K562 (cell line): Measurements from ENCODE around the gene LRRC51. TPM values are rescaled to one million over a fixed set of nuclear protein-coding genes. Genes with fewer than 3 reads are reported as not detected.

Source experiments
- ARID1B ChIP-seq: fragments of 450-650 bp; IDR thresholded peaks from 2 replicates; pipeline ENCODE4 v1.6.1; 2016; ENCODE audit warnings: antibody characterized with exemption, mild to moderate bottlenecking, inconsistent platforms
- CREM ChIP-seq: IDR thresholded peaks from 2 replicates; pipeline ENCODE4 v1.6.1; 2014; ENCODE audit warnings: antibody characterized with exemption, low read depth
- ELF2 ChIP-seq: fragments of 250-450 bp; sonication (Bioruptor Pico); IDR thresholded peaks from 2 replicates; pipeline ENCODE4 v1.5.0; 2021; ENCODE audit warnings: mild to moderate bottlenecking
- EP300 ChIP-seq: IDR thresholded peaks from 2 replicates; pipeline ENCODE4 v1.6.1; 2012; ENCODE audit warnings: low read length, improper control_type of control experiment
- ETV5 ChIP-seq: sonication (generic); formaldehyde crosslinking; IDR thresholded peaks from 2 replicates; pipeline ENCODE4 v1.4.0; 2020; ENCODE audit warnings: low read depth, mild to moderate bottlenecking, missing genetic modification reagents
- GATAD2B ChIP-seq: fragments of 450-650 bp; IDR thresholded peaks from 2 replicates; pipeline ENCODE4 v1.6.1; 2017; ENCODE audit warnings: mild to moderate bottlenecking, borderline replicate concordance
- HDGF ChIP-seq: fragments of 450-650 bp; IDR thresholded peaks from 2 replicates; pipeline ENCODE4 v1.6.1; 2016
- JUNB ChIP-seq: fragments of 450-650 bp; formaldehyde crosslinking; conservative IDR thresholded peaks from 2 replicates; pipeline ENCODE4 v1.4.0; 2020; ENCODE audit warnings: mild to moderate bottlenecking
- KDM2B ChIP-seq: fragments of 250-450 bp; sonication (Bioruptor Pico); IDR thresholded peaks from 2 replicates; pipeline ENCODE4 v1.8.0; 2021; ENCODE audit warnings: mild to moderate bottlenecking, moderate library complexity
- KLF16 ChIP-seq: IDR thresholded peaks from 2 replicates; pipeline ENCODE4 v1.6.1; 2016; ENCODE audit warnings: antibody characterized with exemption
- LEF1 ChIP-seq: fragments of 450-650 bp; IDR thresholded peaks from 2 replicates; pipeline ENCODE4 v1.6.1; 2016; ENCODE audit warnings: mild to moderate bottlenecking
- MCM2 ChIP-seq: fragments of 450-650 bp; IDR thresholded peaks from 2 replicates; pipeline ENCODE4 v1.6.1; 2017; ENCODE audit warnings: low read depth, mild to moderate bottlenecking
- MCM7 ChIP-seq, 2 experiments: fragments of 450-650 bp; IDR thresholded peaks; 2 replicates each; pipeline ENCODE4 v1.6.1; 2016 to 2018
- MYNN ChIP-seq, 2 experiments: sonication (generic); formaldehyde crosslinking in 1 of 2; IDR thresholded peaks; 2 replicates each; pipeline versions ENCODE4 v1.5.0 to v1.6.1; 2016 to 2020; ENCODE audit warnings: antibody characterized with exemption in 1 of 2, missing genetic modification reagents in 1 of 2
- NCOA6 ChIP-seq: fragments of 450-650 bp; IDR thresholded peaks from 2 replicates; pipeline ENCODE4 v1.6.1; 2017; ENCODE audit warnings: mild to moderate bottlenecking
- NEUROD1 ChIP-seq: fragments of 150-350 bp; IDR thresholded peaks from 2 replicates; pipeline ENCODE4 v1.6.1; 2014; ENCODE audit warnings: borderline replicate concordance, low read length, low read depth; ENCODE audit not compliant: partially characterized antibody
- NRF1 ChIP-seq, 2 experiments: fragments of 450-650 bp; IDR thresholded peaks in 1 of 2; conservative IDR thresholded peaks in 1 of 2; 2 replicates each; pipeline ENCODE4 v1.6.1; 2014; ENCODE audit warnings: mild to moderate bottlenecking in 2 of 2
- PHF20 ChIP-seq: fragments of 450-650 bp; IDR thresholded peaks from 2 replicates; pipeline ENCODE4 v1.6.1; 2018; ENCODE audit not compliant: partially characterized antibody
- POLR2AphosphoS2 ChIP-seq: IDR thresholded peaks from 2 replicates; pipeline ENCODE4 v1.6.1; 2012; ENCODE audit warnings: low read length, improper control_type of control experiment
- SAFB ChIP-seq: fragments of 200-400 bp; formaldehyde crosslinking; IDR thresholded peaks from 2 replicates; pipeline ENCODE4 v1.6.1; 2017; ENCODE audit warnings: low read depth, low read length, borderline replicate concordance
- SAFB2 ChIP-seq: fragments of 200-400 bp; formaldehyde crosslinking; IDR thresholded peaks from 2 replicates; pipeline ENCODE4 v1.6.1; 2018; ENCODE audit warnings: borderline replicate concordance, low read length, low read depth, moderate library complexity; ENCODE audit not compliant: severe bottlenecking
- SRSF1 ChIP-seq: fragments of 200-400 bp; formaldehyde crosslinking; IDR thresholded peaks from 2 replicates; pipeline ENCODE4 v1.6.1; 2017; ENCODE audit warnings: mild to moderate bottlenecking, low read depth, low read length, moderate library complexity
- TAF1 ChIP-seq: IDR thresholded peaks from 2 replicates; pipeline ENCODE4 v1.6.1; 2011; ENCODE audit warnings: mild to moderate bottlenecking, low read length, moderate library complexity; ENCODE audit not compliant: insufficient read depth, control insufficient read depth, severe bottlenecking; ENCODE audit errors: extremely low read depth
- TEAD4 ChIP-seq, 2 experiments: sonication (generic) in 1 of 2; formaldehyde crosslinking in 1 of 2; IDR thresholded peaks; 2 replicates each; pipeline versions ENCODE4 v1.6.1 to v1.8.0; 2012 to 2022; ENCODE audit warnings: borderline replicate concordance in 1 of 2, inconsistent platforms in 1 of 2, low read length in 1 of 2, mild to moderate bottlenecking in 1 of 2, missing genetic modification reagents in 1 of 2
- ZKSCAN3 ChIP-seq: fragments of 250-450 bp; sonication (Bioruptor Pico); IDR thresholded peaks from 2 replicates; pipeline ENCODE4 v1.4.0; 2020
- ZNF175 ChIP-seq: fragments of 200-800 bp; sonication (Bioruptor generic); IDR thresholded peaks from 2 replicates; pipeline ENCODE4 v1.6.1; 2016; ENCODE audit warnings: low read depth, mild to moderate bottlenecking, missing genetic modification characterization, missing compliant biosample characterization
- ZNF551 ChIP-seq: fragments of 250-450 bp; sonication (Bioruptor Pico); IDR thresholded peaks from 2 replicates; pipeline ENCODE4 v1.5.0; 2021; ENCODE audit warnings: mild to moderate bottlenecking, moderate library complexity
- ZNF57 ChIP-seq: fragments of 450-650 bp; formaldehyde crosslinking; IDR thresholded peaks from 2 replicates; pipeline ENCODE4 v1.4.0; 2020; ENCODE audit warnings: mild to moderate bottlenecking, moderate library complexity
- ZNF707 ChIP-seq: fragments of 250-450 bp; sonication (Bioruptor Pico); conservative IDR thresholded peaks from 2 replicates; pipeline ENCODE4 v1.8.0; 2022; ENCODE audit warnings: inconsistent platforms, mild to moderate bottlenecking, moderate library complexity
- ZNF79 ChIP-seq: fragments of 250-450 bp; sonication (Bioruptor Pico); IDR thresholded peaks from 2 replicates; pipeline ENCODE4 v1.4.0; 2020; ENCODE audit warnings: low read depth, mild to moderate bottlenecking, moderate library complexity
- polyA plus RNA-seq, 8 experiments: library from polyadenylated mRNA; depleted of rRNA in 4 of 8; stranded (reverse) in 5 of 8; unstranded in 3 of 8; fragments of >200 nt; fragmentation: Nextera tagmentation in 2 of 8; fragmentation: Illumina TruSeq in 1 of 8; extraction: Ambion mirVana in 2 of 8; extraction: Trizol in 1 of 8; gene quantifications; 2 replicates each; pipeline versions ENCODE4 v1.2.1 to v1.2.3, GENCODE V29; 2011 to 2014; ENCODE audit warnings: inconsistent platforms in 1 of 8, missing spikeins in 1 of 8
- total RNA-seq, 7 experiments: library from RNA; depleted of rRNA in 6 of 7; stranded (reverse); fragments of >200 nt in 6 of 7; fragmentation: Illumina TruSeq in 2 of 7; extraction: Trizol in 2 of 7; gene quantifications; 2 replicates each; pipeline versions ENCODE4 v1.2.1 to v1.2.3, GENCODE V29; 2011 to 2021; ENCODE audit warnings: low replicate concordance in 1 of 7
- TF ChIP-seq, protein P1 (sequence below): fragments of 200-800 bp; sonication (Bioruptor generic); IDR thresholded peaks from 2 replicates; pipeline ENCODE4 v1.6.1; 2017; ENCODE audit warnings: missing genetic modification characterization, missing compliant biosample characterization

LRRC51 gene
- total and polyA plus RNA-seq, 9 of the 15 experiments (the other 6 are each of a cell fraction or from before 2014, with no cell fraction given): 4.7 to 10.6 (median 5.6) TPM

- TF ChIP-seq ETV5 (CRISPR knock-in tag): no peak
- TF ChIP-seq TEAD4 (IDR thresholded peaks at IDR 0.05; ENCODE audit: low read length): peak; percentile 54
- no peak for TF ChIP-seq TEAD4 (CRISPR knock-in tag; IDR thresholded peaks at IDR 0.05; ENCODE audit: borderline replicate concordance)
- TF ChIP-seq ZNF551 (CRISPR knock-in tag): no peak
- TF ChIP-seq NEUROD1: no peak
- peak; percentile 84 for TF ChIP-seq ARID1B
- no peak for TF ChIP-seq SAFB2
- no peak for TF ChIP-seq ZKSCAN3 (CRISPR knock-in tag)
- TF ChIP-seq MCM7 (IDR thresholded peaks at IDR 0.05): no peak
- TF ChIP-seq HDGF: no peak
- TF ChIP-seq MYNN (IDR thresholded peaks at IDR 0.05): no peak
- no peak for TF ChIP-seq MYNN (CRISPR knock-in tag; IDR thresholded peaks at IDR 0.05)
- TF ChIP-seq, protein P1, sequence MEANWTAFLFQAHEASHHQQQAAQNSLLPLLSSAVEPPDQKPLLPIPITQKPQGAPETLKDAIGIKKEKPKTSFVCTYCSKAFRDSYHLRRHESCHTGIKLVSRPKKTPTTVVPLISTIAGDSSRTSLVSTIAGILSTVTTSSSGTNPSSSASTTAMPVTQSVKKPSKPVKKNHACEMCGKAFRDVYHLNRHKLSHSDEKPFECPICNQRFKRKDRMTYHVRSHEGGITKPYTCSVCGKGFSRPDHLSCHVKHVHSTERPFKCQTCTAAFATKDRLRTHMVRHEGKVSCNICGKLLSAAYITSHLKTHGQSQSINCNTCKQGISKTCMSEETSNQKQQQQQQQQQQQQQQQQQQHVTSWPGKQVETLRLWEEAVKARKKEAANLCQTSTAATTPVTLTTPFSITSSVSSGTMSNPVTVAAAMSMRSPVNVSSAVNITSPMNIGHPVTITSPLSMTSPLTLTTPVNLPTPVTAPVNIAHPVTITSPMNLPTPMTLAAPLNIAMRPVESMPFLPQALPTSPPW (CRISPR knock-in tag): peak; percentile 16; the same call in 1 of the 2 replicates
- no peak for TF ChIP-seq SRSF1
- TF ChIP-seq ELF2: no peak
- no peak for TF ChIP-seq KLF16
- no peak for TF ChIP-seq NCOA6
- TF ChIP-seq ZNF57 (CRISPR knock-in tag): no peak
- no peak for TF ChIP-seq KDM2B (CRISPR knock-in tag)
- no peak for TF ChIP-seq PHF20
- TF ChIP-seq ZNF707 (CRISPR knock-in tag): no peak
- 0 out of 2 replicates have a peak, but pooled peaks have one; percentile 26 for TF ChIP-seq LEF1
- no peak for TF ChIP-seq CREM
- no peak for TF ChIP-seq TAF1
- peak; percentile 46; the same call in 1 of the 2 replicates for TF ChIP-seq EP300
- no peak for TF ChIP-seq ZNF175 (CRISPR knock-in tag)
- no peak for TF ChIP-seq ZNF79 (CRISPR knock-in tag)
- TF ChIP-seq JUNB (CRISPR knock-in tag): no peak
- TF ChIP-seq MCM2: no peak
- TF ChIP-seq SAFB: no peak
- TF ChIP-seq POLR2AphosphoS2: no peak
- 0 out of 2 replicates have a peak, but pooled peaks have one; percentile 43 for TF ChIP-seq GATAD2B
- TF ChIP-seq NRF1 (conservative IDR thresholded peaks at IDR 0.05 in 1 of 2, IDR thresholded peaks at IDR 0.05 in 1 of 2): no peak
Observed at GRCh38 chr11:72122607-72123006, 42.0 kb downstream of the LRRC51 start (continued).
